Uterus (tissue), 2 donors: ENCODE data around the gene ABCC3.

Experiments used
- POLR2A ChIP-seq, 2 donors: fragments of 450-650 bp; IDR thresholded peaks; one replicate each; pipeline ENCODE4 v1.6.1; 2016; ENCODE audit warnings: antibody characterized with exemption in 2 of 2, mild to moderate bottlenecking in 1 of 2, moderate library complexity in 1 of 2
- TF ChIP-seq, protein P1 (sequence below), 4 experiments: fragments of 200-600 bp in 2 of 4; fragments of 450-650 bp in 2 of 4; sonication (generic) in 2 of 4; IDR thresholded peaks; one replicate each; pipeline ENCODE4 v1.5.1; 2016 to 2019; ENCODE audit warnings: antibody characterized with exemption in 4 of 4, mild to moderate bottlenecking in 2 of 4, moderate library complexity in 1 of 4

DNA sequence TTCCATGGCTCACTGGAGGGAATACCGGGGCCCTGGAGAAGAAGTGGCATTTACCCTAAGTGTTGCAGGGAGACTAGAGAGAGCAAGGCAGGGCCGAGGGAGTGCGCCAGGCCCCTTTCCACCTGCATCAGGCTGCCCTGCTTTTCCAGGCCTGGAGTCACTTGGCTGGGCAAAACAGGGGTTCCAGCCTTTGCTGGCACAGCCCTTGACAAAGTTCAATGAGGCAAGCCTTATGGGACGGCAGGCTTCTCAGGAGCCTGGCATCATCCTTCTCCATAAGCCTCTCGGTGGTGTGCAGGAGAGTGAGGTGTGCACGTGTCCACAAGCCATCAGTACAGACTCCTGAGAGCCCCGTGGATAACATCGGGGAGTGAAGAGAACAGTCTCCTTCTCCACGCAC is 47.1 kb upstream of the ABCC3 start:
- no peak for TF ChIP-seq POLR2A (IDR thresholded peaks at IDR 0.05)
- TF ChIP-seq, protein P1, sequence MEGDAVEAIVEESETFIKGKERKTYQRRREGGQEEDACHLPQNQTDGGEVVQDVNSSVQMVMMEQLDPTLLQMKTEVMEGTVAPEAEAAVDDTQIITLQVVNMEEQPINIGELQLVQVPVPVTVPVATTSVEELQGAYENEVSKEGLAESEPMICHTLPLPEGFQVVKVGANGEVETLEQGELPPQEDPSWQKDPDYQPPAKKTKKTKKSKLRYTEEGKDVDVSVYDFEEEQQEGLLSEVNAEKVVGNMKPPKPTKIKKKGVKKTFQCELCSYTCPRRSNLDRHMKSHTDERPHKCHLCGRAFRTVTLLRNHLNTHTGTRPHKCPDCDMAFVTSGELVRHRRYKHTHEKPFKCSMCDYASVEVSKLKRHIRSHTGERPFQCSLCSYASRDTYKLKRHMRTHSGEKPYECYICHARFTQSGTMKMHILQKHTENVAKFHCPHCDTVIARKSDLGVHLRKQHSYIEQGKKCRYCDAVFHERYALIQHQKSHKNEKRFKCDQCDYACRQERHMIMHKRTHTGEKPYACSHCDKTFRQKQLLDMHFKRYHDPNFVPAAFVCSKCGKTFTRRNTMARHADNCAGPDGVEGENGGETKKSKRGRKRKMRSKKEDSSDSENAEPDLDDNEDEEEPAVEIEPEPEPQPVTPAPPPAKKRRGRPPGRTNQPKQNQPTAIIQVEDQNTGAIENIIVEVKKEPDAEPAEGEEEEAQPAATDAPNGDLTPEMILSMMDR (IDR thresholded peaks at IDR 0.05), result no peak
